Right renal cortex interstitium (tissue), 3 donors: ENCODE measurements around the gene VPS13D. TPM values are rescaled to one million over a fixed set of nuclear protein-coding genes. Genes with fewer than 3 reads are reported as not detected.
"Not testable (repeated sequence)": the region's sequence is repeated elsewhere in the genome, so short reads cannot be mapped to it uniquely, and the experiment has no call there.

Experiments
- DNase-seq, 3 donors: peaks; one replicate each; pipeline ENCODE4 v3.0.0-alpha.2; 2013; ENCODE audit warnings: low read depth in 3 of 3, low spot score in 2 of 3
- polyA plus RNA-seq, 3 donors: library from polyadenylated mRNA; unstranded; fragments of 120-200 nt; gene quantifications; one replicate each; pipeline ENCODE4 v1.2.1, GENCODE V29; 2013; ENCODE audit not compliant: insufficient read length in 3 of 3

The VPS13D gene
- polyA plus RNA-seq, 3 donors, result 26.4 to 27.2 (median 26.5) TPM

DNA sequence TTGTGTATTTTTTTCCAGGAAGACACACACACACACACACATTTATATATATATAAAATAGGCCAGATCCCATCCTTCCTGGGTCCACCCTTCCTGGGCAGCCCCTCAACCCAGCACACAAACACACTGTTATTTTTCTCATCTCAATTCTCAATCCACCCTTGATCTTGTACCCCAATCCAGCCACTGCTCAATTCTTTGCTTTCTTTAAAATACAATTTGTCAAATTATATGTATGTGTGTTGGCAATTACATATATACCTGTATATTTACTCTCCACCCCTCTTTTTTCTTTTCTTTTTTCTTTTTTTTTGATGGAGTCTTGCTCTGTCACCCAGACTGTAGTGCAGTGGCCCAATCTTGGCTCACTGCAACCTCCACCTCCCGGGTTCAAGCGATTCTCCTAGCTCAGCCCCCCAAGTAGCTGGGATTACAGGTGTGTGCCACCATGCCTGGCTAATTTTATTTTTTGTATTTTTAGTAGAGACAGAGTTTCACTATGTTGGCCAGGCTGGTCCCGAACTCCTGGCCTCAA, 299.9 kb downstream of the VPS13D start:
- DNase-seq, result no peak

DNA sequence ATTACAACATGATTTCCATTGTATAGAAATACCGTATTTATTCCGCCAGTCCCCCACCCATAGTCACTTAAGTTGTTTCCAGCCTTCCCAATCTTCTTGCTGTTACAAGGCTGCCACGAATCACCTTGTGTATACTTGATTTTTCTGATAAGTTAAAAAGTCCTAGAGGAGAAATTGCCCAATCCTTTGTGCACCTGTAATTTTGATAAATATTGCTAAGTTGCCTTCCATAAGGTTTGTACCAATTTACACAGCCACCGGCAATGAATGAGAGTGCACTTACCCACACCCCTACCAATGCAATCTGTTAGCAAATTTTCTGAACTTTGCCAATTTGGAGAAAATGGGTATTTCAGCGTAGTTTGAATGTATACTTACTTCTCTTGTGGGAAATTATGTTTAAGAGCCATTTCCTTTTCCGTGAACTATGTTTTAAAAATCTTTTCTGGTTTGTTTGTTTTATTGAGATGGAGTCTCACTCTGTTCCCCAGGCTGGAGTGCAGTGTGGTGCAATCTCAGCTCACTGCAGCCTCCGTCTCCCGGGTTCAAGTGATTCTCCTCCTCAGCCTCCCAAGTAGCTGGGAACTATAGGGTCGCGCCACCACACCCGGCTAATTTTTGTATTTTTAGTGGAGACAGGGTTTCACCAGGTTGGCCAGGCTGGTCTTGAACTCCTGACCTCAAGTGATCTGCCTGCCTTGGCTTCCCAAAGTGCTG, 300.8 kb downstream of the VPS13D start:
- DNase-seq, result no peak

DNA sequence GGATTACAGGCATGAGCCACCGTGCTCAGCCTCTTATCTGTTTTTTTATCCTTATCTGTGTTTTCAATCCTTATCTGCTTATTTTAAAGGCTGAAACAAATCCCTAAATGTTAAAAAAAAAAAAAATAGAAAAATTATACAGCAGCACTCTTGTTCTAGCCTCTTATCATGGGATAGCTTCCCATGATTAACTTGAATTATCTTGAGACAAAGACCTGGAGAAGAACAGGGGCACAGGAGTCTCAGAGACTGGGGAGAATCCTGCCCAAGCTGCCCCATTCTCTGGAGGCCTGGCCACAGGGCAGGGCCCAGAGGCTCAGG, 301.3 kb downstream of the VPS13D start:
- no peak for DNase-seq

DNA sequence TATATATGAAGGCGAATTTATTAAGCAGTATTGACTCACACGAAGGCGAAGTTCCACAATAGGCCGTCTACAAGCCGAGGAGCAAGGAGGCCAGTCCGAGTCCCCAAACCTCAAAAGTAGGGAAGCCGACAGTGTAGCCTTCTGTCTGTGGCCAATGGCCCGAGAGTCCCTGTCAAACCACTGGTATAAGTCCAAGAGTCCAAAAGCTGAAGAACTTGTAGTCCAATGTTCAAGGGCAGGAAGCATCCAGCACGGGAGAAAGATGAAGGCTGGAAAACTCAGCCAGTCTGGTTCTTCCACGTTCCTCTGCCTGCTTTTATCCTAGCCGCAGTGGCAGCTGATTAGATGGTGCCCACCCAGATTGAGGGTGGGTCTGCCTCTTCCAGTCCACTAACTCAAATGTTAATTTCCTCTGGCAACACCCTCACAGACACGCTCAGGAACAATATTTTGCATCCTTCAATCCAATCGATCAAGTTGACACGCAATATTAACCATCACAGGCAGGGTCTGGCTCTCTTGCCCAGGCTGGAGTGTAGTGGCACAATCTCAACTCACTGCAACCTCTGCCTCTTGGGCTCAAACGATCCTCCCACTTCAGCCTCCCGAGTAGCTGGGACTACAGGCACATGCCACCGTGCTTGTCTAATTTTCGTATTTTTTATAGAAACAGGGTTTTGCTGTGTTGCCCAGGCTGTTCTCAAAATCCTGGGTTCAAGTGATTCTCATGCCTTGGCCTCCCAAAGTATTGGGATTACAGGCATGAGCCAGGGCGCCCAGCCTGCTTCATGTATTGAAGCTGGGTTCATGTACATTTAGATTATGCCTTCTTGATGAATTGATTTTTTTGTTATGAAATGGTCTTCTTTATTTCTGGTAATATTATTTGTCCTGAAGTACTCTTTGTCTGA, 302.8 kb downstream of the VPS13D start:
- DNase-seq, result no peak

DNA sequence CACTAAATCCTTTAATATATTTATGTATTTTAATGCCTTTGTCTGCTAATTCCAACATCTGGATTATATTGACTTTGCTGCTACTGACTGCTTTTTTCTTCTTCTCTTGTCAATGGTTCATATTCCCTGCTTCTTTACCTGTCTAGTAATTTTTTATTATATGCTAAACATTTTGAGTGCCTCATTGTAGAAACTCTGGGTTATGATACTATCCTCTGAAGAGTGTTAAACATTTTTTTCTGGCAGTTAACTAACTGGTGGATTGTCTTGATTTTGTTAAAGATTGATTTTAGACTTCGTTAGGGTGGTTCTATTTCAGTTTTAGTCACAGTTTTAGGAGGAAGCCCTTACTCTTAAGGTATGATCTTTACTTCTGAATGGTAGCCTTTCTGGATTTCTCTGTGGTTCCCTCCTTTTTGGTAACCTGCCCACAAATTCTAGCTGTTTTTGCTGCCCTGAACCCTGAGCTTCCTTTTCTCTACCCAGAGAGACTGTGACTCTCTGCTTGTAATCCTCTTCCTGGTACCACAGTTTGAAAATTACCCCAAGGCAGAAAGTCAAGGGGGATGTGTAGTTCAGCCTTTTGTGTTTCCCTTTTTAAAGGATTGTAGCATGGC, 306.3 kb downstream of the VPS13D start:
- DNase-seq, result no peak

DNA sequence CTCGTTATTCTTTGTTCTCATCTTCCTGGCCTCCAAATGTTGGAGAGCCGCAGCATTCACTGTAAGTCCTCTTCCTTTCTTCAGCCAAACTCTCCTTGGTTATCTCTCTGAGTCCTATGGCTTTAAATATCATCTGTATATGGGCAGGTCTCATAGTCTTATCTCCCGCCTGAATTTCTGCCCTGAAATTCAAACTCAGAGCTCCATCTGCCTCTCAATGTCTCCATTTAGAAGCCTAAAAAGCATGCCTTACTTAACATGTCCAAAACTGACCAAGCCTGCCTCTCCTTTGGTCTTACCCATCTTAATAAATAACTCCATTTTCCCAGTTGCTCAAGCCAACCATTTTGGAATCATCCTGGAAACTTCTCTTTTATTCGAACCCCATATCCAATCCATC, 307.5 kb downstream of the VPS13D start:
- no peak for DNase-seq

DNA sequence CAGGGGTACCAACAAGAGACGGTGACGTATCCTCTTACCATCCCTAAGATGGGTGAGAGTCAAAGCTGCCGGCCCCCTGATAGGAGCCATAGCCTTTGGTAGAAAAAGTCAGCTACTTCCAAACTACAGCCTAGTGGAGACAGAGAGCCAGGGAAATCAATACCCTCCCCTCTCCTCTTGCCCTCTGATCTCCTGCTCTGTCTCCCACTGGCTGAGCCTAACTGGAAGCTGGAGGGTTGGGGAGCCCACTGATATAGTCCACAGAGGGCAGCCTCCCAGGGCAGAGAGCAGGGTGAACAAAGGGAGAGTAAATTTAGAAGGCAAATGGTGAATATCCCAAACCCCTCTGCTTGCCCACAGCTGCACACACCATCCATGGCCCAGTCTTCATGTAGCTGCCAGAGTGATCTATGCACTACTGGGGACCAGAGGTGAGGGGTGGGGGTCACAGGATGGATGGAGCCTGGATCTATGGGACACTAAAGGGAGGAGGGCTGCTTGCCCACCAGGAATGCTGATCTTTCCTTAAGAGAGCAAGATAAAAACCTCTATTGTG, 308.2 kb downstream of the VPS13D start:
- DNase-seq, result no peak

DNA sequence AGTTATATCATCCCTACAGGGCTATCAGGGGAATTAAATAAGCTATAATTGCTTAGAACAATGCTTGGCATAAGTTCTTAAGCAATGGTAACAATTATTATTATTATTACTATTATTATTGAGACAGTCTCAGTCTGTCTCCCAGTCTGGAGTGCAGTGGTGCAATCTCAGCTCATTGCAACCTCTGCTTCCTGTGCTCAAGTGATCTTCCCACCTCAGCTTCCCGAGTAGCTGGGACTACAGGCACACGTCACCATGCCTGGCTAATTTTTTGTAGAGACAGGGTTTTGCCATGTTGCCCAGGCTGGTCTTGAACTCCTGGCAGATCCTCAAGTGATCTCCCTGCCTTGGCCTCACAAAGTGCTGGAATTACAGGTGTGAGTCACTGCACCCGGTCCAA, 308.7 kb downstream of the VPS13D start:
- DNase-seq, result not testable (repeated sequence)

DNA sequence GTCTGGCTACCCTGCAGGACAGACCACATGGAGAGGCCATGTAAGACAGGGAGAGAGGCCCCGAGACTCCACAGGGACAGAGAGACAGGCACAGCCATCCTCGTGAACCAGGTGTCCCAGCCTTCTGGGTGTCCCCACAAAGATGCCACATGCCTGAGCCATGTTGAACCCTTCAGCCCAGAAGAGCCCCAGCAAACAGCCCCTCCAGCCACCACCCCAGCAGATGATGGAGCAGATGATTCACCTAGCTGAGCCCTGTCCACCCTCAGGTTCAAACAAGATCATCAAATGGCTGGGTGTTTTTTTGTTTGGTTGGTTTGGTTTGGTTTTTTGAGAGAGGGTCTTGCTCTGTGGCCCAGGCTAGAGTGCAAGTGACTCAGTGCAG, 309.5 kb downstream of the VPS13D start:
- DNase-seq, result no peak

DNA sequence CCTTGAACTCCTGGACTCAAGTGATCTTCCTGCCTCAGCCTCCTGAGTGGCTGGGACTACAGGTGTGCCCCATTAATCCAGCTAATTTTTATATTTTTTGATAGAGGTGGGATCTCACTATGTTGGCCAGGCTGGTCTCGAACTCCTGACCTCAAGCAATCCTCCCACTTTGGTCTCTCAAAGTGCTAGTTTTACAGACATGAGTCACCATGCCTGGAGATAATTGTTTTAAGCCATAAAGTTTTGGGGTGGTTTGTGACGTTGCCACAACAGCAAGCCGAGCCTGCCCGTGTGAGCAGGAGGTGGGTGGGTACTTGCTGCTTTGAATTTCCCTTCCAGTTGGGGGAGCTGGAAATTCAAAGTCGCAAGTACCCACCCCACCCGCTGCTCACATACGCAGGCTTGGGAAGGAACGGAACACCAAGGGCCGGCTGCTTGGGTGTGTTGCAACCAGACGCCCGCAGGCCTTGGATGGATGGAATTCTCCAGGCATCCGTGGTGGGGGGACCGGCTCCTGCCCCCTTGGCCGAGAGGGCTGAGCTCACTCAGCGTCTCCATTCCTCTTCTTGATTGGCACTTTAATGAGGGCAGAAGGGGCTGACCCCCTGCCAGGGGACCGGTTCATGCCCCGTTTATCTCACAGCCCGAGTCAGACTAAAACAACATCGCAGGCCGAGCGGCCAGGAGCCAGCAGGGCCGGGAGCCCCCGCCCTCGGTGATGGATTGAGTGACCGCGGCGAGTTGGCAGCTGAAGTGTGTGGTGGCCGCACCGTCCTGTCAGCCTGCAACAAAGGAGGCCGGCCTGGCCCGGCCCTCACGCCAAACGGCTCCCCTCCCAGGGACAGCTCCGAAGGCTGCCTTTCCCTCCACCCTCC, 310.1 kb downstream of the VPS13D start:
- DNase-seq, result peak in 2 of 3 donors; percentile 75 to 76

DNA sequence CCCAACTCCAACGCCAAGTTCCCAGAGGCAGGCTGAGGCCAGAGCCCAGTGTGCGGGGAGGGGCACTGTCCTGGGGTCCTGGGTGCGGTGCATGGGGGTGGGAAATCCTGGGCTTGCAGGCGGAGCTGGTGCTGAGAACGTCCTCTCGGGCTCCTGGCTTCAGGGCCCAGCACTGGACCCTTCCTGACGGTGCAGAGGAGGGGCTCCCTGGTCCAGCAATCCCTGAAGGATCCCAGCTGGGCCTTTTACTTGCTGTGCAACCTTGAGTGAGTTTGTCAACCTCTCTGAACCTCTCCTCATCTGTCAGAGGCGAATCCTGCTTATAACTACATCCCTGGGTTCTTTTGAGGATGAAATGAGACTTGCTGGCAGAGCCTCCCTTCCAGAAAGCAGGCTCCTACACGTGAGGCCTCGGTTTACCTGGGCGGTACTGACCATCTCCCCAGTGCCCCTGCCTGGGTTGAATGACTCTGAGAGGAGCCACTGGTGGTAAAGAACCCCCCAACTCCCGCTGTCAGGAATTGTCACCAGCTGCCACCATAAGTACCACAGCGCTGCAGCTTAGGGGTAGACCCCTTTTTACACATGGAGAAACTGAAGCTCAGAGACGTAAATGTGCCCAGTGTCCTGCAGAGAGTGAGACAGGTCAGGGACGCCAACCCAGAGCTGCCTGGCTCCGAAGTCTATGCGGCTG, 310.9 kb downstream of the VPS13D start:
- DNase-seq, result no peak

DNA sequence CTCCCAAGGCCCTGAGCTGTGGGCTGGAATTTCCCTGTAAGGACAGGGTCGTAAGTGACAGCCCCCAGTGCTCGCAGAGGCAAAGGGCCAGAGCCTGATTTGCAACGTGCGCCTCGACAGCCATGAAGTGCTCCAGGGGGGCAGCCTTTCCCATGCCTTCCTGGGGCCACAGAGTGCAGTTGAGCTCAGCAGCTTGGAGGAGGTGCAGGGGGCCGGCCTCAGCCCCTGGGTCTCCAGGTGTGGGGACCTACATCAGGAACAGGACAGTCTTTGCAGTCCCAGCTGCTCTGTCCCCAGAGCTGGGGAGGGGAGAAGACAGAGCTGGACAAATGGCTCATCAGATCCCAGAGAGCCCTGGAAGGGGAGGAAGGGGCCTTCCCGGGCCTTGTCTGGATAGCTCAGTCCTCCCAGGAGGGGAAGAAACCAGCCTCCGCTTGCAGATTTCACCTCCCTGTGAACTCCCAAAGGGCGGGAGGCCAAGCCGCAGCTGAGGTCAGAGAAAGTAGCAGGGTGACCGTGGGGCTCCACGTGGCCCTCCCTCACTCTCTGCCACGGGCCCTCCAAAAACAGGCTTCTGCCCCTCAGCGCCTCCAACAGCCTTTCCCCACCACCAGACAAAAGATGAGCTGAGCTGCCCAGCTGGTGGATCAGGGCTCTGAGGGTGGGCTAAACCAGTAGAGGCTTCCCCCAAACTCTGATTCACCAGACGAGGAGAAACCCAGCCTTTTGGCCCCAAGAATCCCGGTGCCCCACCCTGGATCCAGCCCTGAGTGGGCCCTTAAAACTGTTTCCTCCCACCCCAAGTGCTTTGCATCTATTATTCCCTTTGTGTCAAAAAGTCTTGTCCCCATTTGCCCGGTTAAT, 311.7 kb downstream of the VPS13D start:
- no peak for DNase-seq

DNA sequence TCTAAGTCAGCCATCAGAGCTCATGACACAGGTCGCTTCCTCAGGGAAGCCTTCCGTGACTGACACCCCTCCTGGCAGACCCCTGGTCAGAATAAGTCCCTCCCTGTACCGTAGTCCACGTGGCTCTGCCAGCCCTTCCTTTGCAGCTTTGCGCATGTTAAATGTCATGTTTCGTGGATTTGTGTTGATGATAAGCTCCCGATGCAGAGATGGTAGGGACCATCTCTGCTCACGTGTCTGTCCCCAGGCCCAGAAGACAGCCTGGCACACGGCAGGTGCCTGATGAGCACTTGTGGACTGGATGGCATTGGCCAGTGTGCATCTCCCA, 312.3 kb downstream of the VPS13D start:
- no peak for DNase-seq

DNA sequence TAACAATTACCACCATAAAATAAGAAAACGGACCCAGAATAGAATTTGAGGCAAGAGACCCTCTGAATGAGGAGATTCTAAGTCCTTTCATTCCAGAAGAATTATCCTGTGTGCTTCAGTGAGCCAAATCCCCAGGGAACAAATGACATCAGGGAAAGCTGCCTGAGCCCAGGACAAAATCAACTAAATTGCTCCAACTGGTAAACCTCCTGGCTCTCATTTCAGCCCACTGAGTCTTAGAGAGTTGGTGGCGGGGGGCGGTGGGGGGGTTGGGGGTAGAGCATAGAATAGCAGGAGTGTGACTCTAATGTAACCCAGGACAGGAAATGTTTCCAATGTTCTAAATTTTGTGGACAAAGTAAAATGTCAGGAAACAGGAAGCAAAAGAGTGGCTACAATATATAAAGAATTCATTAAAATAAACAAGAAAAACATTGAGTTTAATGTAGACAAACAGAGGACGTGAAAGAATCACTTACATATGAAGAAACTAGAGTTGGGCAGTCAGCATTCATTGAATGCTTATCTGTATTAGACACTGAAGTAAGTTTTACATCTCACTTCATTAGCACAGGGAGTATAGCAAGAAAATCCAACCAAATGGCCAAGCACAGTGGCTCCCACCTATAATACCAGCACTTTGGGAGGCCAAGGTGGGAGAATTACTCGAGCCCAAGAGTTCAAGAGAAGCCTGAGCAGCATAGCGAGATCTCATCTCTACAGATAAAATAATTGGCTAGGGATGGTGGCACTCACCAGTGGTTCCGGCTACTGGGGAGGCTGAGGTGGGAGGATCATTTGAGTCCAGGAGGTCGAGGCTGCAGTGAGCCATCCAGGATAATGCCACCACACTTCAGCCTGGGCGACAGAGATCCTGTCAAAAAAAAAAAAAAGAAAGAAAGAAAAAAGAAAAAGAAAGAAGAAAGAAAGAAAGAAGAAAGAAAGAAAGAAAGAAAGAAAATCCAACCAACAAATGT, 313.1 kb downstream of the VPS13D start:
- DNase-seq, result no peak

DNA sequence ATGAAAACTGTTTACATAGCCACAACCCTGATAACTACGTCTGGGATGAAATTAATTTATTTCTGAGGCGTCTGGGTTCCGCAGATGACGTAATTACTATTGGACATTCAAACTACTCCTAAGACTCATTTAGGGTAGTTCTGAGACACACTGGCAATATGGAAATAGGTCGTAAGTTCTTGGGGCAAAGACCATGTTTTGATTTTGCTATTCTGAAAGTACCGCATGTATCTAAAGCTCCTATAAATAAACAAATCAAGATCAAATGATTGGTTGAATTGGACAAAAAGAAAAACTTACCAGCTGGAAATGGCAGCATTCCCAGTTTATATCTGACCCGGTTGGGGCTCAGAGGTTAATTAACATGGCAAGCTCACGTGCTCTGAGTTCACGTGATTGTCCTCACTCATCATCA, 313.9 kb downstream of the VPS13D start:
- DNase-seq, result no peak

DNA sequence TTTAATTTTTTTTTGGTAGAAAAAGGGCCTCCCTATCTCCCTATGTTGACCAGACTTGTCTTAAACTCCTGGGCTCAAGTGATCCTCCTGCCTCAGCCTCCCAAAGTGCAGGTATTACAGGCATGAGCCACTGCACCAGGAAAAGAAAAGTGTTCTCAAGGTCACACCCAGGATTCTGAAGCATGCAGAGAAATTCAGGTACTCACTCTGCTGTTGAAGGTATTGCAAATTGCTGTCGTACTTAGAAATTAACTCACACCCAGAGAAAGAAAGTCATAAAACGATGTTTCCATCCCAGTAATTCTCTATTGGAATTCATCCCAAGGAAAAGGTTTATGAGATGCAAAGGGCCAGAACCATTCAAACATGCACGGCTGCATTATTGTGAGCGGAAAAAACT, 314.5 kb downstream of the VPS13D start:
- no peak for DNase-seq

DNA sequence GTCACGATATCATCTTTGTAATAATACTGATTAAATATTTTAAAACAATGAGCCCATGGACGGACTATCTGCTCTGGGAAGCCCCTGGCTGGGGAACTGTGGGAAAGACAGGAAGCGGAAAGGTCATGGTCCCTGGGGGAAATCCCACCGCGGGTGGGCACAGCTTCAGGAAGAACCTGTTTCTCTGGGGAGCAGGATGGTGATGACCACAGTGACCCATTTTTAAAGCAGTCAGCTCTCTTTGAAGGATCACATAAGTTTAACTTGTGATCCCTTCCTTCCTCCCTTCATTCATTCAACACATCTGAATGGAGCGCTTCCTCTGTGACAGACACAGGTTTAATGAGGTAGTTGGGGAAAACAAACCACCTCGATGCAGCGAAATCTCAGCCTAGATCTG, 315.2 kb downstream of the VPS13D start:
- no peak for DNase-seq
